Muscle layer of colon (tissue), 2 donors: ENCODE data around the gene WDR38.

ENCODE experiments used
- H3K27ac ChIP-seq: one replicate; pipeline ENCODE4 v1.7.0; 2013; ENCODE audit warnings: low read depth, mild to moderate bottlenecking, low read length, moderate library complexity
- H3K27me3 ChIP-seq, 2 donors: one replicate each; pipeline ENCODE4 v1.7.0; 2013; ENCODE audit warnings: low read length in 2 of 2, mild to moderate bottlenecking in 2 of 2; ENCODE audit not compliant: insufficient read depth in 2 of 2, control insufficient read depth in 1 of 2
- H3K36me3 ChIP-seq: one replicate; pipeline ENCODE4 v1.7.0; 2013; ENCODE audit warnings: mild to moderate bottlenecking, low read length; ENCODE audit not compliant: insufficient read depth
- H3K4me1 ChIP-seq: one replicate; pipeline ENCODE4 v1.7.0; 2013; ENCODE audit warnings: mild to moderate bottlenecking, low read length; ENCODE audit not compliant: insufficient read depth
- H3K4me3 ChIP-seq, 2 donors: one replicate each; pipeline ENCODE4 v1.7.0; 2013; ENCODE audit warnings: low read length in 2 of 2, low read depth in 1 of 2, mild to moderate bottlenecking in 1 of 2, moderate library complexity in 1 of 2
- H3K9ac ChIP-seq: one replicate; pipeline ENCODE4 v1.7.0; 2013; ENCODE audit warnings: low read length
- H3K9me3 ChIP-seq: one replicate; pipeline ENCODE4 v1.7.0; 2013; ENCODE audit warnings: mild to moderate bottlenecking, low read length
- donor health status: abdominal sarcoma.
- donor health status: Adenocarcinoma of cecum.

Gene WDR38

GRCh38 chr9:124852829-124853531 lies at the start of gene WDR38:
Gene WDR38, plus strand, starts transcription at chr9:124853460. Its CDS starts 72 bp downstream, at chr9:124853532.
- peak within 1 kb of the TSS; percentile 36 to 52 for H3K4me3 ChIP-seq
- peaks cover 12% of the 10 kb centered on the region for H3K36me3 ChIP-seq
- H3K9ac ChIP-seq = no peak within 1 kb of the TSS
- H3K4me1 ChIP-seq = peaks cover 12% of the 10 kb centered on the region
- H3K27me3 ChIP-seq = no peaks in the 10 kb centered on the region
- H3K27ac ChIP-seq = peak within 1 kb of the TSS; percentile 52
- H3K9me3 ChIP-seq = no peaks in the 10 kb centered on the region

- peaks cover 7% of the 10 kb centered on the region for H3K4me1 ChIP-seq
- H3K4me3 ChIP-seq = no peak overlapping the region
- H3K27me3 ChIP-seq = no peaks in the 10 kb centered on the region
- H3K9me3 ChIP-seq = no peaks in the 10 kb centered on the region
- H3K9ac ChIP-seq = no peak overlapping the region
- no peak overlapping the region for H3K27ac ChIP-seq
- peaks cover 18% of the 10 kb centered on the region for H3K36me3 ChIP-seq
These were observed 49.3 kb upstream of the WDR38 start for GRCh38 chr9:124803911-124804310.

GRCh38 chr9:124805186-124805585 lies 48.1 kb upstream of the WDR38 start:
- Histone ChIP-seq H3K27me3 (no peaks in the 10 kb centered on the region), H3K27ac (no peak overlapping the region), H3K4me1 (peaks cover 3% of the 10 kb centered on the region), H3K9ac (no peak overlapping the region), H3K36me3 (peaks cover 13% of the 10 kb centered on the region), H3K9me3 (no peaks in the 10 kb centered on the region), H3K4me3 (no peak overlapping the region)

- no peak overlapping the region for H3K27ac ChIP-seq
- peaks cover 30% of the 10 kb centered on the region for H3K4me1 ChIP-seq
These were observed 44.9 kb upstream of the WDR38 start for GRCh38 chr9:124808246-124808956.

GRCh38 chr9:124809211-124809610 lies 44.0 kb upstream of the WDR38 start:
- H3K27me3 ChIP-seq = no peaks in the 10 kb centered on the region
- H3K9ac ChIP-seq = no peak overlapping the region
- H3K4me3 ChIP-seq = no peak overlapping the region
- H3K4me1 ChIP-seq = peaks cover 38% of the 10 kb centered on the region
- H3K9me3 ChIP-seq = no peaks in the 10 kb centered on the region
- no peak overlapping the region for H3K27ac ChIP-seq
- H3K36me3 ChIP-seq = no peaks in the 10 kb centered on the region

More at GRCh38 chr9:124808246-124808956, 44.9 kb upstream of the WDR38 start:
- H3K9ac ChIP-seq = no peak overlapping the region
- no peaks in the 10 kb centered on the region for H3K9me3 ChIP-seq
- H3K36me3 ChIP-seq = no peaks in the 10 kb centered on the region
- no peak overlapping the region for H3K4me3 ChIP-seq
- H3K27me3 ChIP-seq = no peaks in the 10 kb centered on the region

GRCh38 chr9:124809741-124810500 lies 43.3 kb upstream of the WDR38 start:
- H3K9ac ChIP-seq = no peak overlapping the region
- H3K9me3 ChIP-seq = no peaks in the 10 kb centered on the region
- H3K4me1 ChIP-seq = peaks cover 41% of the 10 kb centered on the region
- no peak overlapping the region for H3K4me3 ChIP-seq
- H3K27me3 ChIP-seq = no peaks in the 10 kb centered on the region
- H3K36me3 ChIP-seq = no peaks in the 10 kb centered on the region
- peak overlapping the region; percentile 83 for H3K27ac ChIP-seq

GRCh38 chr9:124810663-124811355 lies 42.5 kb upstream of the WDR38 start:
- H3K27me3 ChIP-seq = no peaks in the 10 kb centered on the region
- H3K27ac ChIP-seq = peak overlapping the region; percentile 83
- no peaks in the 10 kb centered on the region for H3K9me3 ChIP-seq
- peaks cover 41% of the 10 kb centered on the region for H3K4me1 ChIP-seq
- peak overlapping the region; percentile 27 for H3K9ac ChIP-seq
- H3K36me3 ChIP-seq = no peaks in the 10 kb centered on the region
- peak overlapping the region in 1 of 2 donors; percentile 14 for H3K4me3 ChIP-seq

GRCh38 chr9:124812441-124812876 lies 40.8 kb upstream of the WDR38 start:
- Histone ChIP-seq H3K4me3 (no peak overlapping the region), H3K27me3 (no peaks in the 10 kb centered on the region), H3K9me3 (no peaks in the 10 kb centered on the region), H3K9ac (peak overlapping the region; percentile 11), H3K27ac (peak overlapping the region; percentile 83), H3K4me1 (peaks cover 41% of the 10 kb centered on the region), H3K36me3 (no peaks in the 10 kb centered on the region)

GRCh38 chr9:124813041-124813440 lies 40.2 kb upstream of the WDR38 start:
- Histone ChIP-seq H3K9ac (peak overlapping the region; percentile 11), H3K27ac (peak overlapping the region; percentile 83), H3K36me3 (no peaks in the 10 kb centered on the region)

GRCh38 chr9:124813501-124814163 lies 39.6 kb upstream of the WDR38 start:
- peak overlapping the region; percentile 11 for H3K9ac ChIP-seq
- no peaks in the 10 kb centered on the region for H3K9me3 ChIP-seq
- H3K4me3 ChIP-seq = no peak overlapping the region
- no peaks in the 10 kb centered on the region for H3K36me3 ChIP-seq
- H3K4me1 ChIP-seq = peaks cover 41% of the 10 kb centered on the region
- H3K27ac ChIP-seq = peak overlapping the region; percentile 83
- no peaks in the 10 kb centered on the region for H3K27me3 ChIP-seq

More at GRCh38 chr9:124813041-124813440, 40.2 kb upstream of the WDR38 start:
- no peaks in the 10 kb centered on the region for H3K27me3 ChIP-seq
- no peaks in the 10 kb centered on the region for H3K9me3 ChIP-seq
- peaks cover 41% of the 10 kb centered on the region for H3K4me1 ChIP-seq
- no peak overlapping the region for H3K4me3 ChIP-seq
